NK-92 (cell line): ENCODE data around the gene FXYD6.

ENCODE experiments used
- DNase-seq: peaks from one replicate; lab custom pipeline; 2025; ENCODE audit not compliant: unreplicated experiment; lab: John Stamatoyannopoulos, UW

The FXYD6 gene

GRCh38 chr11:117910941-117911655 is 34.6 kb upstream of the FXYD6 start:
- no peak for DNase-seq

- no peak for DNase-seq
Observed at GRCh38 chr11:117910525-117910924, 34.1 kb upstream of the FXYD6 start.

- no peak for DNase-seq
Observed at GRCh38 chr11:117909611-117910382, 33.3 kb upstream of the FXYD6 start.

GRCh38 chr11:117908959-117909610 is 32.6 kb upstream of the FXYD6 start:
- DNase-seq = no peak

GRCh38 chr11:117908109-117908895 is 31.8 kb upstream of the FXYD6 start:
- DNase-seq = no peak

GRCh38 chr11:117907276-117908108 is 31.0 kb upstream of the FXYD6 start:
- DNase-seq = no peak

GRCh38 chr11:117906710-117907109 is 30.3 kb upstream of the FXYD6 start:
- DNase-seq = no peak

- DNase-seq = no peak
Observed at GRCh38 chr11:117906126-117906525, 29.7 kb upstream of the FXYD6 start.

- DNase-seq = no peak
Observed at GRCh38 chr11:117905524-117905923, 29.1 kb upstream of the FXYD6 start.

GRCh38 chr11:117903505-117904382 is 27.3 kb upstream of the FXYD6 start:
- DNase-seq = no peak

GRCh38 chr11:117902001-117902845 is 25.8 kb upstream of the FXYD6 start:
- no peak for DNase-seq

- no peak for DNase-seq
Observed at GRCh38 chr11:117901601-117902000, 25.1 kb upstream of the FXYD6 start.

- DNase-seq = no peak
Observed at GRCh38 chr11:117900720-117901440, 24.4 kb upstream of the FXYD6 start.

GRCh38 chr11:117900121-117900648 is 23.7 kb upstream of the FXYD6 start:
- no peak for DNase-seq

GRCh38 chr11:117898059-117898458 is 21.6 kb upstream of the FXYD6 start:
- DNase-seq = no peak

- no peak for DNase-seq
Observed at GRCh38 chr11:117892651-117893050, 16.2 kb upstream of the FXYD6 start.

GRCh38 chr11:117891362-117891761 is 14.9 kb upstream of the FXYD6 start:
- DNase-seq = no peak
